NCI-H1694 treated with DMSO at 0.1 percent for 48 hours (cell line): ENCODE results near the gene SLC24A1.

ENCODE experiments used
- DNase-seq: peaks from one replicate; lab custom pipeline; 2025; lab: John Stamatoyannopoulos, UW

The SLC24A1 gene

GRCh38 chr15:65651831-65652749 is 30.4 kb downstream of the SLC24A1 start:
- DNase-seq, result no peak

GRCh38 chr15:65653341-65653740 is 31.6 kb downstream of the SLC24A1 start:
- DNase-seq, result no peak

GRCh38 chr15:65653801-65654521 is 32.2 kb downstream of the SLC24A1 start:
- no peak for DNase-seq

GRCh38 chr15:65655026-65655425 is 33.3 kb downstream of the SLC24A1 start:
- no peak for DNase-seq

- DNase-seq, result no peak
Observed at GRCh38 chr15:65655457-65655856, 33.7 kb downstream of the SLC24A1 start.

- DNase-seq, result no peak
Observed at GRCh38 chr15:65659502-65660052, 37.8 kb downstream of the SLC24A1 start.

- DNase-seq, result no peak
Observed at GRCh38 chr15:65660927-65661326, 39.2 kb downstream of the SLC24A1 start.

GRCh38 chr15:65663521-65663920 is 41.8 kb downstream of the SLC24A1 start:
- DNase-seq, result no peak

- DNase-seq, result no peak
Observed at GRCh38 chr15:65666257-65666656, 44.5 kb downstream of the SLC24A1 start.

GRCh38 chr15:65675551-65675950 is 53.8 kb downstream of the SLC24A1 start:
- no peak for DNase-seq

GRCh38 chr15:65676123-65676522 is 54.4 kb downstream of the SLC24A1 start:
- no peak for DNase-seq

GRCh38 chr15:65680544-65680943 is 58.8 kb downstream of the SLC24A1 start:
- no peak for DNase-seq

- no peak for DNase-seq
Observed at GRCh38 chr15:65682404-65682911, 60.7 kb downstream of the SLC24A1 start.

GRCh38 chr15:65688462-65688861 is 66.7 kb downstream of the SLC24A1 start:
- DNase-seq, result no peak

GRCh38 chr15:65690173-65690572 is 68.4 kb downstream of the SLC24A1 start:
- DNase-seq, result no peak

- DNase-seq, result no peak
Observed at GRCh38 chr15:65690778-65691177, 69.0 kb downstream of the SLC24A1 start.

- no peak for DNase-seq
Observed at GRCh38 chr15:65695081-65695480, 73.3 kb downstream of the SLC24A1 start.
